Choroid plexus epithelial cell (primary cell): Measurements from ENCODE around the gene VAMP1.

Source experiments
- DNase-seq: peaks from one replicate; pipeline ENCODE4 v3.0.0-alpha.2; 2010; ENCODE audit warnings: low read depth
- H3K4me3 ChIP-seq: 2 replicates; pipeline ENCODE4 v1.5.1; 2011; ENCODE audit warnings: low read depth, mild to moderate bottlenecking, control low read depth, low read length, moderate library complexity
- TF ChIP-seq, protein P1 (sequence below): conservative IDR thresholded peaks from 2 replicates; pipeline ENCODE4 v1.5.1; 2011; ENCODE audit warnings: low read depth, mild to moderate bottlenecking, control low read depth, inconsistent platforms, low read length, moderate library complexity

Gene VAMP1

DNA sequence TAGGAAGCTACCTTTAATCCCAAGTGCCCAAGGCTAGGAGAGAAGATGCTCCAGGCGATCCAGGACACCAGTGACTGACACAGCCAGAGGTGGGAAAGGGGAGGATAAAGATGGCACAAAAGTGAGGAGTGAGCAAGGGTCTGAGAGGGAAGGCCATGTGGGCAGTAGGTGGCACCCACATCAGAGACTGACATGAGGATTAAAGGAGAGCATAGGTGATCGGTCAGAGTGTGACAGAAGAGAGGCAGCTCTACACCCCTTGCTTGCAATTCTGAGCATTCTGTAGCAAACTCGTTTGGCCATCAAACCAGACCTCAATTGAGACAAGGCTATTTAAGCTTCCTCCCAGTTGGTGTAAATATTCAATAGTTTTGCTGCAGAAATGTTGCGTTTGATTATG is 26.4 kb downstream of the VAMP1 start:
- TF ChIP-seq, protein P1, sequence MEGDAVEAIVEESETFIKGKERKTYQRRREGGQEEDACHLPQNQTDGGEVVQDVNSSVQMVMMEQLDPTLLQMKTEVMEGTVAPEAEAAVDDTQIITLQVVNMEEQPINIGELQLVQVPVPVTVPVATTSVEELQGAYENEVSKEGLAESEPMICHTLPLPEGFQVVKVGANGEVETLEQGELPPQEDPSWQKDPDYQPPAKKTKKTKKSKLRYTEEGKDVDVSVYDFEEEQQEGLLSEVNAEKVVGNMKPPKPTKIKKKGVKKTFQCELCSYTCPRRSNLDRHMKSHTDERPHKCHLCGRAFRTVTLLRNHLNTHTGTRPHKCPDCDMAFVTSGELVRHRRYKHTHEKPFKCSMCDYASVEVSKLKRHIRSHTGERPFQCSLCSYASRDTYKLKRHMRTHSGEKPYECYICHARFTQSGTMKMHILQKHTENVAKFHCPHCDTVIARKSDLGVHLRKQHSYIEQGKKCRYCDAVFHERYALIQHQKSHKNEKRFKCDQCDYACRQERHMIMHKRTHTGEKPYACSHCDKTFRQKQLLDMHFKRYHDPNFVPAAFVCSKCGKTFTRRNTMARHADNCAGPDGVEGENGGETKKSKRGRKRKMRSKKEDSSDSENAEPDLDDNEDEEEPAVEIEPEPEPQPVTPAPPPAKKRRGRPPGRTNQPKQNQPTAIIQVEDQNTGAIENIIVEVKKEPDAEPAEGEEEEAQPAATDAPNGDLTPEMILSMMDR = no peak
- DNase-seq = no peak
- no peak overlapping the region for H3K4me3 ChIP-seq

DNA sequence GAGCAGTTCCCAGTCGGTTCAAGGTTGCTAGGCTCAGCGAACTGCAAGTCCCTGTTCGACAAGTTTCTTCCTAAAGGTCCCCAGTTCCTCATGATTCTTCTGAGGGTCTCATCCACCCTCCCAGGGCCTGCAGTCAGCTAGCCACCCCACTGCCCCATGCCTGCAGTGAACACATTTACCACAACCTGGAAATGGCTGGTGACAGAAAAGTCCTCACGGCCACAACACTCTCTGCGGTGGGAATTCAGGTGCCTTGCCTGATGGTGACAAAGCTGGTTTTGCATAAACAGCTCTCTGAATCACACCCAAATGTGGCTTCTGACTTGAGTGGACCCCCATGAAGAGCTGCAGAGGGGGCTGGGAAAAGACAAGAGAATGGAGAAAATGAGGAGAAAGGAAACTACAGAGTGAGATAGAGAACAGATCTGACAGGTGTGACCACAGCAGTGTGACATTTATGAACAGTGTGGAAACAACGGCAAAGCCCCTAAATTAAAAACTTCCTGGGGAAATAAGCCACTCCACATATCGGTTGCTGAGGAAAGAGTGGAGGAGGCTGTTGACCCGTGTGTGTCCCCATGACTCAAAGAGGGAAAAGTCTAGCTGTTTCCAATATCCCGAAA is 27.0 kb downstream of the VAMP1 start:
- no peak overlapping the region for H3K4me3 ChIP-seq
- DNase-seq = no peak
- TF ChIP-seq, protein P1 = no peak

DNA sequence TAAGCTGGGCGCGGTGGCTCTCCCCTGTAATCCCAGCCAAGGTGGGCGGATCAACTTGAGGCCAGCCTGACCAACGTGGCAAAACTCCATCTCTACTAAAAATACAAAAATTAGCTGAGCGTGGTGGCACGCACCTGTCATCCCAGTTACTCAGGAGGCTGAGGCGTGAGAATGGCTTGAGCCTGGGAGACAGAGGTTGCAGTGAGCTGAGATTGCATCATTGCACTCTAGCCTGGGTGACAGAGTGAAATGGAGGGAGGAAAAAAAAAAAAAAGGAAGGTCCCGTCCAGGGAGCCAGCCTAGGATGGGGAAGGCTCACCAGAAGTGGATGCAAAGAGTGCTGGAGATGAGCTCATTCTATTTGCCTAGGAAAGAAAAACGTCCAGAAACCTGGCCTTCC is 27.6 kb downstream of the VAMP1 start:
- no peak overlapping the region for H3K4me3 ChIP-seq
- TF ChIP-seq, protein P1 = no peak
- DNase-seq = no peak

DNA sequence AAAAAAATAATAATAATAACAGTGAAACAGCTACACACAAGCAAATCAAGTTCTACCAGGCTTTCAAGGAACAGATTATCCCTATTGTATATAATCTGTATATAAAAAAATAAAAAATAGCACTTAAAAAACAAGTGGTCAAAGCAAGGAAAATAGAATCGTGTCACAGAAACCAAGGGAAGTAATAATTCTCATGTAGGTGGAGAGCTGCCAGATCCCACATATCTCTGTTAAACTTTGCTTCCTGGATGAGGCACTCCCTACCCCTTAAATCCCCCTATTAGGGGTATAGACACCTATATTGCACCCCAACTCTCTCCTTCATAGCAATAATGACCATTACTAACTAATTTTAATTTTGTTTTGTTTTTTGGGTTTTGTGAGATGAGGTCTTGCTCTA is 30.1 kb downstream of the VAMP1 start:
- no peak overlapping the region for H3K4me3 ChIP-seq
- TF ChIP-seq, protein P1 = no peak
- DNase-seq = no peak

DNA sequence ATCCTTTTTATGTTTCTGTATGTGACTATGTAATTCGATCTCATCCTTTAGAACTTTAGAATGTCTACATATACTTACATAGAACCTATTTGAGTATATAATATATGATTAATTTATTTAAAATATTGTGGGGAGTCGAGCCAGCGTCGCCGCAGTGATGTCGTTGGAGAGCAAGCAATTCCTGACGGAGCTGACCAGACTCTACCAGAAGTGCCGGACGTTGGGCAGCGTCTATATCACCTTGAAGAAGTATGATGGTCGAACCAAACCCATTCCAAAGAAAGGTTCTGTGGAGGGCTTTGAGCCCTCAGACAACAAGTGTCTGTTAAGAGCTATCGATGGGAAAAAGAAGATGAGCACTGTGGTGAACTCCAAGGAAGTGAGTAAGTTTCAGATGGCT is 32.1 kb downstream of the VAMP1 start:
- no peak for DNase-seq
- TF ChIP-seq, protein P1 = no peak
- no peak overlapping the region for H3K4me3 ChIP-seq

DNA sequence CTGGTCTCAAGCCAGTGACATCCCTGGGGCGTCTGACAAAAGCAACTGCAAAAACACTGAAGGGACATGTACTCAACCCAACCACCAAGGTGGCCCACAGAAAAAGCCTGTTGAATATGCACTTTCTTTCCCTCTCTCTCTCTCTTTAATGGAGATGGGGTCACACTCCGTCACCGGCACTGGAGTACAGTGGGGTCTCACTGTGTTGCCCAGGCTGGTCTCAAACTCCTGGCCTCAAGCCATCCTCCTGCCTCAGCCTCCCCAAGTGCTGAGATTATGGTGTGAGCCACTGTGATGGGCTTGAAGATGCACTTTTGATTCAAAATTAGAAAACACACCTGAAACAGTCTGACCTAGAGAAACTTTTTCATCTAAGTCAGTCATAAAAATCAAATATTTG is 32.9 kb downstream of the VAMP1 start:
- TF ChIP-seq, protein P1 = no peak
- no peak for DNase-seq
- H3K4me3 ChIP-seq = no peak overlapping the region

DNA sequence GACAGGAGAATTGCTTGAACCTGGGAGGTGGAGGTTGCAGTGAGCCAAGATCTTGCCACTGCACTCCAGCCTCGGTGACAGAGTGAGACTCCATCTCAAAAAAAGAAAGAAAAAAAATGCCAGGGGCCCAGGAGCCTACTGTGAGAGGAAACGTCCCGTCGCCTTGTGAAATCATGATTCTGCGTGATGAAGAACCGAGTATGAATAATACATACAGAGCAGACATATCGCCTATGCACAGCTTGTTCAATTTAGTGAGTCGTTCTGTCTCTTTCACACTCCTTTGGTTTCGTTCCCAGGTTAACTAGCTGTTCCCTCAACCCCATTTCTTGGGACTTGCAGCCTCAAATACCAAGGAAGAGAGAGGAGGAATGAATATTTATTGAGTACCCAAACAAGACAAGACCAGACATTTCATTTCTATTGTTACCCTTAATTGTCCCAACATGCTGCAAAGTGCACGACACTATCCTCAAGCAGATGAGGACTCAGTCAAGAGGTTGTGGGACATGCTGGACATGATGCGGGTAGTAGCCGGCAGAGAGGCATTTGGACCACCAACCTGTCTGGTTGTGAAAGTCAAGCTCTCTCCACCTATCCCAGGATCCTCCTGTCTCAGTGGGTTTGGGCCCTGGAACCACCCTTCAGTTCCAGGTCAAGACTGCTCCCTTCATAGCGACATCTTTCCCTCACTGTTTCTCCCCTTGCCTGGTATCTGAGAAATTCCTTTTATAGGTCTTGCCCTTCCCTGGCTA is 34.3 kb downstream of the VAMP1 start:
- TF ChIP-seq, protein P1 = no peak
- no peak for DNase-seq
- H3K4me3 ChIP-seq = no peak overlapping the region
